Adrenal gland (tissue), 5 donors: ENCODE results near the gene MS4A4A.

Experiments
- POLR2A ChIP-seq, 2 donors: fragments of 450-650 bp; IDR thresholded peaks; one replicate each; pipeline ENCODE4 v1.6.1; 2017; ENCODE audit warnings: antibody characterized with exemption in 2 of 2, mild to moderate bottlenecking in 2 of 2, moderate library complexity in 1 of 2
- TF ChIP-seq, protein P1 (sequence below), 6 experiments: fragments of 450-650 bp in 4 of 6; fragments of 200-600 bp in 2 of 6; sonication (generic) in 1 of 6; IDR thresholded peaks; 1 replicate in 5 of 6; 2 replicates in 1 of 6; pipeline versions ENCODE4 v1.5.1 to v1.8.0; 2016 to 2021; ENCODE audit warnings: antibody characterized with exemption in 6 of 6, mild to moderate bottlenecking in 2 of 6, moderate library complexity in 1 of 6
- donor health status: DM: no; HTN: no; CAD: no.

- TF ChIP-seq, protein P1, sequence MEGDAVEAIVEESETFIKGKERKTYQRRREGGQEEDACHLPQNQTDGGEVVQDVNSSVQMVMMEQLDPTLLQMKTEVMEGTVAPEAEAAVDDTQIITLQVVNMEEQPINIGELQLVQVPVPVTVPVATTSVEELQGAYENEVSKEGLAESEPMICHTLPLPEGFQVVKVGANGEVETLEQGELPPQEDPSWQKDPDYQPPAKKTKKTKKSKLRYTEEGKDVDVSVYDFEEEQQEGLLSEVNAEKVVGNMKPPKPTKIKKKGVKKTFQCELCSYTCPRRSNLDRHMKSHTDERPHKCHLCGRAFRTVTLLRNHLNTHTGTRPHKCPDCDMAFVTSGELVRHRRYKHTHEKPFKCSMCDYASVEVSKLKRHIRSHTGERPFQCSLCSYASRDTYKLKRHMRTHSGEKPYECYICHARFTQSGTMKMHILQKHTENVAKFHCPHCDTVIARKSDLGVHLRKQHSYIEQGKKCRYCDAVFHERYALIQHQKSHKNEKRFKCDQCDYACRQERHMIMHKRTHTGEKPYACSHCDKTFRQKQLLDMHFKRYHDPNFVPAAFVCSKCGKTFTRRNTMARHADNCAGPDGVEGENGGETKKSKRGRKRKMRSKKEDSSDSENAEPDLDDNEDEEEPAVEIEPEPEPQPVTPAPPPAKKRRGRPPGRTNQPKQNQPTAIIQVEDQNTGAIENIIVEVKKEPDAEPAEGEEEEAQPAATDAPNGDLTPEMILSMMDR (IDR thresholded peaks at IDR 0.05) = no peak
- no peak for TF ChIP-seq POLR2A (IDR thresholded peaks at IDR 0.05)
Measured at GRCh38 chr11:60338053-60338452, 57.6 kb downstream of the MS4A4A start.
